Measurements from ENCODE around the gene COL12A1. TPM values are rescaled to one million over a fixed set of nuclear protein-coding genes. Genes with fewer than 3 reads are reported as not detected.

Gene COL12A1
- total RNA-seq, 1 experiment from 2014 or later = 0.96 TPM

- Mint-ChIP-seq H3K4me3 (peak overlapping the region in 1 of 2 experiments; percentile 50; a peak in 2 of 5 replicates), H3K4me1 (peaks cover 28 to 33% of the 10 kb centered on the region in 2 experiments), H3K27ac (peak overlapping the region in 2 of 3 experiments; percentile 87; a peak in 4 of 7 replicates), H3K9me3 (no peaks in the 10 kb centered on the region), H3K27me3 (ENCODE audit: low read depth) (peaks cover 3% of the 10 kb centered on the region; the same call in 1 of the 2 replicates), H3K36me3 (ENCODE audit: insufficient read depth in 1 of 3, low read depth in 3 of 3) (peaks cover 0 to 4% (median 3%) of the 10 kb centered on the region in 3 experiments; a peak in 2 of 7 replicates)
- no peak overlapping the region for H2BK15ac ChIP-seq (ENCODE audit: low read depth, low read length)
- no peak for TF ChIP-seq CTCF (conservative IDR thresholded peaks at IDR 0.05)
- H3K79me1 ChIP-seq (ENCODE audit: insufficient read depth, low read depth, low read length, poor library complexity, severe bottlenecking) = no peaks in the 10 kb centered on the region
- DNase-seq = no peak
- no peaks in the 10 kb centered on the region for H3K9me3 ChIP-seq (ENCODE audit: control insufficient read depth, low read depth, low read length)
- peak overlapping the region; percentile 47 for H3K27ac ChIP-seq (ENCODE audit: insufficient read length, low read depth, low read length)
- no peaks in the 10 kb centered on the region for H4K20me1 ChIP-seq (ENCODE audit: control insufficient read depth, insufficient read depth, insufficient read length)
- no peak overlapping the region for H3K56ac ChIP-seq (ENCODE audit: insufficient read length, low read depth, low read length)
- peaks cover 5% of the 10 kb centered on the region; the same call in 1 of the 2 replicates for H3K4me1 ChIP-seq (ENCODE audit: insufficient read depth, low read length)
- no peak overlapping the region for H2BK12ac ChIP-seq (ENCODE audit: insufficient read length, low read depth, low read length)
- H2BK120ac ChIP-seq (ENCODE audit: low read depth, low read length, poor library complexity, severe bottlenecking) = no peak overlapping the region
- H3K27me3 ChIP-seq (ENCODE audit: insufficient read depth, low read length) = no peaks in the 10 kb centered on the region
- H3K14ac ChIP-seq (ENCODE audit: insufficient read depth, low read length) = no peak overlapping the region
- no peak overlapping the region for H4K5ac ChIP-seq (ENCODE audit: insufficient read length, low read depth, low read length)
- no peak overlapping the region for H2AK5ac ChIP-seq (ENCODE audit: insufficient read length, low read length)
- H2AFZ ChIP-seq (ENCODE audit: low read length) = no peak overlapping the region
- no peak overlapping the region for H4K8ac ChIP-seq (replicated peaks; ENCODE audit: insufficient read length, low read depth, low read length)
- H3K4me2 ChIP-seq (ENCODE audit: insufficient read depth, insufficient read length, low read length) = peak overlapping the region; percentile 25
- H3K4ac ChIP-seq (ENCODE audit: low read depth, low read length) = no peak overlapping the region
- H3K18ac ChIP-seq (ENCODE audit: insufficient read length, low read depth, low read length) = no peak overlapping the region
- no peaks in the 10 kb centered on the region for H3K23me2 ChIP-seq (ENCODE audit: insufficient read length, low read depth, low read length, poor library complexity, severe bottlenecking)
- no peak overlapping the region for H4K91ac ChIP-seq (ENCODE audit: insufficient read length, low read depth, low read length)
- H2BK5ac ChIP-seq (ENCODE audit: insufficient read length, low read length) = no peak overlapping the region
- no peak overlapping the region for H3K23ac ChIP-seq (ENCODE audit: insufficient read length, low read depth, low read length)
- no peak overlapping the region for H3T11ph ChIP-seq (ENCODE audit: low read length)
- H2BK20ac ChIP-seq (ENCODE audit: low read depth, low read length, poor library complexity, severe bottlenecking) = no peak overlapping the region
- no peaks in the 10 kb centered on the region for H3K79me2 ChIP-seq (ENCODE audit: insufficient read depth, low read length)
- H3K9ac ChIP-seq (ENCODE audit: extremely low read depth, insufficient read length, low read length) = no peak overlapping the region
Observed at GRCh38 chr6:75249837-75250236, 44.0 kb upstream of the COL12A1 start.

All from H9 (cell line).